Measurements from ENCODE around the gene JARID2. TPM values are rescaled to one million over a fixed set of nuclear protein-coding genes. Genes with fewer than 3 reads are reported as not detected.

JARID2 gene
- total and polyA plus RNA-seq, 9 of the 15 experiments (the other 6 are each of a cell fraction or from before 2014, with no cell fraction given): 5.0 to 29.0 (median 15.6) TPM

- H3K27me3 ChIP-seq (ENCODE audit: control insufficient read depth in 2 of 2, insufficient read depth in 2 of 2, low read length in 2 of 2): no peaks in the 10 kb centered on the region
- H3K36me3 ChIP-seq (ENCODE audit: control insufficient read depth, insufficient read depth, low read length): peaks cover 2% of the 10 kb centered on the region
- H3K4me2 ChIP-seq (ENCODE audit: insufficient read depth, low read length): peak overlapping the region; percentile 56
- in situ Hi-C loops (cut with MboI) (no loop called here), intact Hi-C loops (cut with micrococcal nuclease) (loop anchor here (1.0 kb wide), 1 partner anchor 38 kb away; no protein-coding TSS in a partner anchor)
- no TSS peak for BruUV-seq (replicated peaks)
- POLR2A ChIA-PET: interaction anchor here (0.7 to 2.3 kb wide), 10 partner anchors 9 to 246 kb away, joined by 3 to 9 read pairs (median 4); no protein-coding TSS in a partner anchor
- peak overlapping the region; percentile 31; the same call in 1 of the 3 replicates for H3K27ac ChIP-seq (ENCODE audit: extremely low read depth, low read depth, low read length)
- ATAC-seq: peak; percentile 48
- FAIRE-seq: peak; percentile 42
- H3K4me1 ChIP-seq (replicated peaks in 1 of 2; ENCODE audit: control insufficient read depth in 2 of 2, insufficient read depth in 2 of 2, low read length in 2 of 2): peaks cover 33 to 79% of the 10 kb centered on the region in 2 experiments
- H3K9ac ChIP-seq (ENCODE audit: insufficient read depth in 1 of 2, low read depth in 2 of 2, low read length in 2 of 2): peak overlapping the region in 1 of 2 experiments; percentile 53; a peak in 2 of 4 replicates
- no peaks in the 10 kb centered on the region for H3K9me3 ChIP-seq (replicated peaks; ENCODE audit: control insufficient read depth, insufficient read depth, low read depth, low read length)
- peaks cover 18% of the 10 kb centered on the region; the same call in 1 of the 2 replicates for H4K20me1 ChIP-seq (replicated peaks; ENCODE audit: control insufficient read depth, insufficient read depth, low read length)
- H3K9me1 ChIP-seq (ENCODE audit: control insufficient read depth, insufficient read depth, low read length): peaks cover 3% of the 10 kb centered on the region
- CTCF ChIA-PET (ENCODE audit: low intra/inter-chr PET ratio): no interaction called here
- H3K4me3 ChIP-seq: no peak overlapping the region
- 7% methylated on average over 4 of the region's 4 CpGs for WGBS (ENCODE audit: insufficient coverage, low coverage, missing lambda C conversion rate)
- H2AFZ ChIP-seq (ENCODE audit: low read depth, low read length): no peak overlapping the region
- peaks cover 98% of the 10 kb centered on the region for H3K79me2 ChIP-seq (ENCODE audit: control insufficient read depth, insufficient read depth, low read length)
- DNase-seq (ENCODE audit: extremely low read depth in 1 of 4, low spot score in 3 of 4): peak in 3 of 4 experiments; percentile 35 to 80 (median 67)
- peak; percentile 40; the same call in 1 of the 2 replicates for TF ChIP-seq MYNN (IDR thresholded peaks at IDR 0.05)
- TF ChIP-seq MYNN (CRISPR knock-in tag; IDR thresholded peaks at IDR 0.05): no peak
- no peak for TF ChIP-seq CBX1 (IDR thresholded peaks at IDR 0.05; ENCODE audit: low read depth)
- TF ChIP-seq ERF (CRISPR knock-in tag; IDR thresholded peaks at IDR 0.05): no peak
- peak; percentile 28; the same call in 1 of the 2 replicates for TF ChIP-seq MYBL2 (IDR thresholded peaks at IDR 0.05; ENCODE audit: low read depth)
- no peak for TF ChIP-seq MYBL2 (CRISPR knock-in tag; IDR thresholded peaks at IDR 0.05; ENCODE audit: borderline replicate concordance)
- no peak for TF ChIP-seq ZNF77 (CRISPR knock-in tag; IDR thresholded peaks at IDR 0.05)
- peak; percentile 32; the same call in 1 of the 2 replicates for TF ChIP-seq TAL1 (IDR thresholded peaks at IDR 0.05)
- no peak for TF ChIP-seq SMARCA5 (IDR thresholded peaks at IDR 0.05)
- TF ChIP-seq NR3C1 (CRISPR knock-in tag; IDR thresholded peaks at IDR 0.05): no peak
- TF ChIP-seq RBBP5 (IDR thresholded peaks at IDR 0.05; ENCODE audit: borderline replicate concordance, insufficient read depth, low read length, poor library complexity, severe bottlenecking): no peak
- TF ChIP-seq ZFP36 (IDR thresholded peaks at IDR 0.05; ENCODE audit: low read depth, low read length, partially characterized antibody): no peak
- TF ChIP-seq KDM1A (IDR thresholded peaks at IDR 0.05): 0 out of 4 replicates have a peak, but pooled peaks of 1 of the 2 experiments have one; percentile 22
- TF ChIP-seq DACH1 (IDR thresholded peaks at IDR 0.05; ENCODE audit: partially characterized antibody): peak; percentile 71
- TF ChIP-seq HNRNPUL1 (IDR thresholded peaks at IDR 0.05; ENCODE audit: low read length): no peak
- peak; percentile 60 for TF ChIP-seq ARID1B (IDR thresholded peaks at IDR 0.05)
- TF ChIP-seq ZHX1 (conservative IDR thresholded peaks at IDR 0.05; ENCODE audit: low read length): no peak
- no peak for TF ChIP-seq ZNF583 (CRISPR knock-in tag; IDR thresholded peaks at IDR 0.05)
- no peak for TF ChIP-seq NFATC3 (IDR thresholded peaks at IDR 0.05)
- 0 out of 2 replicates have a peak, but pooled peaks have one; percentile 51 for TF ChIP-seq NKRF (IDR thresholded peaks at IDR 0.05; ENCODE audit: borderline replicate concordance)
- TF ChIP-seq ZEB2 (IDR thresholded peaks at IDR 0.05): 0 out of 2 replicates have a peak, but pooled peaks have one; percentile 25
These were observed 58.6 kb downstream of the JARID2 start for GRCh38 chr6:15304337-15305042.

Measured in K562 (cell line).